Coronary artery (tissue), 2 donors: Measurements from ENCODE around the gene PROCA1.

Experiments
- DNase-seq: peaks from one replicate; pipeline ENCODE4 v3.0.0-alpha.2; 2017; ENCODE audit warnings: low spot score
- H3K27ac ChIP-seq, 2 donors: fragments of 200-600 bp; sonication (generic); one replicate each; pipeline ENCODE4 v1.5.1; 2016 to 2019
- H3K4me3 ChIP-seq: fragments of 200-600 bp; sonication (generic); 2 replicates; pipeline ENCODE4 v1.5.1; 2016; ENCODE audit warnings: mild to moderate bottlenecking, moderate library complexity
- TF ChIP-seq, protein P1 (sequence below): fragments of 200-600 bp; sonication (generic); IDR thresholded peaks from one replicate; pipeline ENCODE4 v1.5.1; 2019; ENCODE audit warnings: antibody characterized with exemption

The PROCA1 gene

DNA sequence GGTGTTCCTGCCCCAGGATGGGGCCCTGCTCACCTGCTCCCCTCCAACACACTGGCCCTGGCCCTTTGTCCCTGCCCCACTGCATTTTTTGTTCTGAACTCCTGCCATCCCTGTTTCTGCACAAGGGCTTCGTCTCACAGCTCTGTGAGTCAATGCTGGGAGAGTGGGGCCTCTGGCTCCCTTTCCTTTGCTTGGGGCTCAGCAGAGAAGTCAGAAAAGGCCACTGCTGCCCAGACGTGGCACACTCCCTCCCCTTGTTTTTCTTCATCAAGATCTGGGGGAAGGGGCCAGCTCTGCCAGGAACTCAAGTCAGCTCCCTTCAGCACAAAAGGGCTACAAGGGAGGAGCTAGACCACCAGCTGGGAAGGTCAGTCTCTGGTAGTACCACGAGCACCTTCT is 8.9 kb downstream of the PROCA1 start:
- TF ChIP-seq, protein P1, sequence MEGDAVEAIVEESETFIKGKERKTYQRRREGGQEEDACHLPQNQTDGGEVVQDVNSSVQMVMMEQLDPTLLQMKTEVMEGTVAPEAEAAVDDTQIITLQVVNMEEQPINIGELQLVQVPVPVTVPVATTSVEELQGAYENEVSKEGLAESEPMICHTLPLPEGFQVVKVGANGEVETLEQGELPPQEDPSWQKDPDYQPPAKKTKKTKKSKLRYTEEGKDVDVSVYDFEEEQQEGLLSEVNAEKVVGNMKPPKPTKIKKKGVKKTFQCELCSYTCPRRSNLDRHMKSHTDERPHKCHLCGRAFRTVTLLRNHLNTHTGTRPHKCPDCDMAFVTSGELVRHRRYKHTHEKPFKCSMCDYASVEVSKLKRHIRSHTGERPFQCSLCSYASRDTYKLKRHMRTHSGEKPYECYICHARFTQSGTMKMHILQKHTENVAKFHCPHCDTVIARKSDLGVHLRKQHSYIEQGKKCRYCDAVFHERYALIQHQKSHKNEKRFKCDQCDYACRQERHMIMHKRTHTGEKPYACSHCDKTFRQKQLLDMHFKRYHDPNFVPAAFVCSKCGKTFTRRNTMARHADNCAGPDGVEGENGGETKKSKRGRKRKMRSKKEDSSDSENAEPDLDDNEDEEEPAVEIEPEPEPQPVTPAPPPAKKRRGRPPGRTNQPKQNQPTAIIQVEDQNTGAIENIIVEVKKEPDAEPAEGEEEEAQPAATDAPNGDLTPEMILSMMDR, result no peak
- Histone ChIP-seq H3K27ac (no peak overlapping the region), H3K4me3 (no peak overlapping the region)
- no peak for DNase-seq

DNA sequence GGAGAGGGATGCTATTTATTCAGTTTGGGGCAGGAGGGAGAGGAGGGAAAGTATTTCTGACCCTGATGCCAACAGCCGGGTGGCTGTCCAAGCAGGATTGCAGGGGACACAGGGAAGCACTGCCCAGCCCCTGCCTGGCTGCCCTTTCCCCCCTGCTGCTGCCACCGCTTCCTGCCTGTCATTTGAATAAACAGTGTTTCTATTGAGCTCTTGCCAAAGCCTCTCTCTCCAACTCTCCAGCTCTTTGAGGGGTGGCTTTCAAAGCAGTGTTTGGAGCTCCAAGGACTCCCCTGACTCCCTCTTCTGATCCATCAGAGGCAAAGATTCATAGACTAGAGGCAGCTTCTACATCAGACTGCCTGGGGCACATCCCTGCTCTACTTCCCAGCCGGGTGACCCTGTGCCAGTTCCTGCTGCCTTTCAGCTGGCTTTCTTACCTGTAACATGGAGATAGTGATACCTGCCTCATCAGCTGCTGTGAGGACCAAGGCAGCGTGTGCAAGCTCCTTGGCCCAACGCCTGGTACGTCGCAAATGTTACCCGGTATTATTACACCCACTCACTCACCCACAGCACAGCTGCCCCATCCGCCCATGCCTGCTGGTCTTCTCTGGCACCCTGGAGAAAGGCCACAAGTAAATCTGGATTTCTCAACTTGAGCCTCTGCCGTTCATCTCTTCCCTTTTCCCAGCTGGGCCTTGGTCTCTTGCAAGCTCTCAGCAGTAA is 9.5 kb downstream of the PROCA1 start:
- TF ChIP-seq, protein P1, result no peak
- DNase-seq, result no peak
- H3K27ac ChIP-seq, result no peak overlapping the region

DNA sequence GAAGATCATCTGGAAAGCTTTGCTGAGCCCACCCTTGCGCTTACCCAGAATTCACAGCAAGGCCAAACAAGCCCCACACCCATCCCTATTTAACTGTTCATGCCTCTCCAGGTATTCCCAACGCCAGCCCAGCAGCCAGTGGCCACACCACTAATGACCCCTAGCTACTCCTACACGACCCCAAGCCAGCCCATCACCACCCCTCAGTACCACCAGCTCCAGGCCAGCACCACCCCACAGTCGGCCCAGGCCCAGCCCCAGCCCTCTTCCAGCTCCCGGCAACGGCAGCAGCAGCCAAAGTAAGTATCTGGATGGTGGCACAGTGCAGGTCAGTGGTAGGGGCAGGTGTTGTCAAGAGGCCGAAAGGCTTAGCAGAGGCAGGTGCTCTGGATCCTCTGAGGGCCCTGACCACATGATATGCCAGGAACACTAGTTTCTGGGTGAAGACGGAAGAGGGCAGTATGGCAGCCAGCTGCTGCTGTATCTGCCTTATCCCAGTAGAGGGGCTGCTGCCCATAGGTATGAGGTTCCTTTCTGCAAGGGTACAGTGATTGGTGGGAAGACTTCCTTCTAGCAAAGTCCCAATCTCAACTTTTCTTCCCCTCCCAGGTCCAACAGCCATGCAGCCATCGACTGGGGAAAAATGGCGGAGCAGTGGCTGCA is 10.7 kb downstream of the PROCA1 start:
- TF ChIP-seq, protein P1, result no peak
- Histone ChIP-seq H3K4me3 (no peak overlapping the region), H3K27ac (no peak overlapping the region)
- DNase-seq, result no peak

More for the DNA sequence above, 9.5 kb downstream of the PROCA1 start:
- no peak overlapping the region for H3K4me3 ChIP-seq

DNA sequence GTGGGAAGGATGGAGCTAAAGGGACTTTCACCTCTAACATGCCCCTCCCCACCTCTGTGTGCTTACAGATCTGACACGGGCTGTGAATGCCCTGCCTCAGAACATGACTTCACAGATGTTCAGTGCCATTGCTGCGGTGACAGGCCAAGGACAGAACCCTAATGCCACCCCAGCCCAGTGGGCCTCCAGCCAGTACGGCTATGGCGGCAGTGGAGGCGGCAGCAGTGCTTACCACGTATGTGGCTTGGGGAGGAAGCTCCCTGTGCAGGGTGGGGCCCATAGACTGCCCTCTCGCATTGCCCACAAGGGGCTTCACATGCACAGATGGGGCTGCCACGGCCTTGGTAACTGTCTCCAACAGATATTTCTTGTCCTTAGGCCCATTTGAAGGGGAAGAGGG is 11.4 kb downstream of the PROCA1 start:
- Histone ChIP-seq H3K4me3 (no peak overlapping the region), H3K27ac (no peak overlapping the region)
- DNase-seq, result no peak
- TF ChIP-seq, protein P1, result no peak

DNA sequence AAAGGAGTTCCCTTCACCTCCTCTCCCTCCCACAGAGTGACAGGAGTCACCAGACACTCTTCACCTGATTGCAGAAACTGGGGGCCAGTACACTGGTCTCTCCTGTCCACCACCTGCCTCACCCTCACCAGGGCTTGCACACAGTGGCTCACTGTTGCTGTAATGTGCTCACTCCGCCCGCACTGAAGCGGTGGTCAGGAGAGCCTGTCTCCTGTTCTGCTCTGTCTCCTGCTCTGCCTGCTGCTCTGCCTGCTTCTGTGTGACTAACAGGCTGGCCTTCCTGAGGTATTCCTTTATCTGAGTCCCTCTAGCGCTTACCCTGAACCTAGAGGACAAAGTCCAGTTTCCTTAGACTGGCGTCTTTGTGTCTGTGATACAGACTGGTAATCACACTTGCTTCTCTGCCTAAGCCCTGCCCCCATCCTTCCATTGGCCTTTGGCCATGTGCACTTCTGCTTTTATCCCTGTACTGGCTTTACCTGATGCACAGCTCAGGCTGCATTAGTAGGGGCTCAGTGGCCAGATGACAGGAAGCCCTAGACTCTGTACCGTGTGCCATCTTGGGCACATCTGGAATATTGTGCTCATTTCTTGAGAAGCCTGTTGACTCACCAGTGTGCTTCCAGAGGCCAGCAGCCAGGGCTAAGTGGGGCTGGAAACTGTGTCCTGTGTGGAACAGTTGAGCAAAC is 13.3 kb downstream of the PROCA1 start:
- DNase-seq, result no peak
- no peak overlapping the region for H3K27ac ChIP-seq
- H3K4me3 ChIP-seq, result no peak overlapping the region
- TF ChIP-seq, protein P1, result no peak

DNA sequence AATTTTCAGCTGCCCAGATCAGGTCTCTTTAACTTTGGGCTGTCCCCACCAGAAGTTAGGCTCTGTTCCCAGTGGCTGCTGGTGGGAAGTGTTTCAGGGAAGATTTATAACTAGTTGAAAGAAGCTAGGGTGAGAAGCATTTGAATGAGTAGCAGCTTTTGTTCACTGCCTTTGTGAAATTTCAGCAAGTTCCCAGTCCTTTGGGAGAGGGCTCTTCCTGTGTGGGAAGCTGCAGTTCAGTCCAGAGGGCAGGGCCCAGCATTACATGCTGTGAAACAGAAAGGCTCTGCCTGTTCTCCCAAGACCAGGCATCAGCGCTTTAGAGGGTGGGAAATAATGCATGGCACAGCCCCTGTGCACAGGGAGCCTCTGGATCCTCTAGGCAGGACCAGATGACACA is 17.8 kb downstream of the PROCA1 start:
- H3K4me3 ChIP-seq, result no peak overlapping the region
- no peak overlapping the region for H3K27ac ChIP-seq
- no peak for DNase-seq
- TF ChIP-seq, protein P1, result no peak
